MCF 10A (cell line): ENCODE results near the gene SERPINA1. TPM values are rescaled to one million over a fixed set of nuclear protein-coding genes. Genes with fewer than 3 reads are reported as not detected.

Source experiments
- Bru-seq: library from RNA; stranded (reverse); fragments of 400-500 nt; gene quantifications from one replicate; lab custom pipeline; 2021; lab: Mats Ljungman, UMichigan
- BruChase-seq, 2 experiments: library from RNA; stranded (reverse); fragments of 400-500 nt; gene quantifications; one replicate each; lab custom pipeline; 2021; lab: Mats Ljungman, UMichigan
- BruUV-seq: library from RNA; stranded (reverse); fragments of 400-500 nt; replicated peaks from 2 replicates; lab custom pipeline; 2021; lab: Mats Ljungman, UMichigan
- CTCF ChIA-PET: fragments of 300-600 bp; sonication (Branson Sonifier 250); formaldehyde crosslinking; extraction: SDS; loops from one replicate; lab custom pipeline; 2021; ENCODE audit warnings: antibody characterized with exemption, inconsistent platforms; lab: Yijun Ruan, JAX
- POLR2A ChIA-PET: fragments of 300-600, 350-650 bp; sonication (Branson Sonifier 250); formaldehyde crosslinking; extraction: SDS; loops from one replicate; lab custom pipeline; 2020; ENCODE audit warnings: antibody characterized with exemption, inconsistent platforms; lab: Yijun Ruan, JAX
- DNase-seq: peaks from one replicate; pipeline ENCODE4 v3.0.0-alpha.2; 2018; ENCODE audit not compliant: unreplicated experiment
- H3K27ac Mint-ChIP-seq: one replicate; pipeline ENCODE4 v1.8.0; 2022; ENCODE audit warnings: mild to moderate bottlenecking, low read depth, mixed read lengths; ENCODE audit not compliant: unreplicated experiment
- H3K27me3 Mint-ChIP-seq: one replicate; pipeline ENCODE4 v1.8.0; 2022; ENCODE audit warnings: mixed read lengths; ENCODE audit not compliant: insufficient read depth, unreplicated experiment
- H3K36me3 Mint-ChIP-seq: one replicate; pipeline ENCODE4 v1.8.0; 2022; ENCODE audit warnings: mild to moderate bottlenecking, moderate library complexity, mixed read lengths; ENCODE audit not compliant: insufficient read depth, unreplicated experiment
- H3K4me1 Mint-ChIP-seq: one replicate; pipeline ENCODE4 v1.8.0; 2022; ENCODE audit warnings: mixed read lengths; ENCODE audit not compliant: insufficient read depth, unreplicated experiment
- H3K4me3 Mint-ChIP-seq: one replicate; pipeline ENCODE4 v1.8.0; 2022; ENCODE audit warnings: mild to moderate bottlenecking, moderate library complexity, mixed read lengths; ENCODE audit not compliant: unreplicated experiment
- H3K9me3 Mint-ChIP-seq: one replicate; pipeline ENCODE4 v1.8.0; 2022; ENCODE audit warnings: mixed read lengths; ENCODE audit not compliant: unreplicated experiment
- intact Hi-C: fragments of 100-400 bp; cut with micrococcal nuclease; formaldehyde crosslinking; loops from 2 replicates; pipeline ENCODE4 v1.14.1; 2022
- long read RNA-seq: library from polyadenylated mRNA; stranded (forward); transcript quantifications from one replicate; pipeline ENCODE4 v2.0.0, GENCODE V29; 2022
- total RNA-seq: library from RNA; stranded (reverse); gene quantifications from 2 replicates; pipeline ENCODE4 v1.2.3, GENCODE V29; 2022
- TF ChIP-seq, protein P1 (sequence below): fragments of 200-600 bp; IDR thresholded peaks from one replicate; pipeline ENCODE4 v1.8.0; 2022; ENCODE audit warnings: antibody characterized with exemption, mild to moderate bottlenecking; ENCODE audit not compliant: unreplicated experiment

SERPINA1 gene
- total RNA-seq (38.1 and 42.5 TPM in 2 replicates), Bru-seq, nascent RNA (percentile 40 among the genes with signal in this experiment), BruChase-seq, experiment 1, labeled RNA remaining after a 6-hour chase (percentile 52 among the genes with signal in this experiment), BruChase-seq, experiment 2, labeled RNA remaining after a 2-hour chase (percentile 37 among the genes with signal in this experiment)
- long read RNA-seq, transcript SERPINA1-207 (5 exons, 3,144 nt) = minor isoform, 10 of 132 reads
- long read RNA-seq, transcript SERPINA1-202 (5 exons, 1,622 nt) = major isoform, 106 of 132 reads
- long read RNA-seq, partial matches to known transcripts = 10 of 132 reads
- long read RNA-seq, other reads (novel, unspliced or antisense) = 1 of 132 reads

DNA sequence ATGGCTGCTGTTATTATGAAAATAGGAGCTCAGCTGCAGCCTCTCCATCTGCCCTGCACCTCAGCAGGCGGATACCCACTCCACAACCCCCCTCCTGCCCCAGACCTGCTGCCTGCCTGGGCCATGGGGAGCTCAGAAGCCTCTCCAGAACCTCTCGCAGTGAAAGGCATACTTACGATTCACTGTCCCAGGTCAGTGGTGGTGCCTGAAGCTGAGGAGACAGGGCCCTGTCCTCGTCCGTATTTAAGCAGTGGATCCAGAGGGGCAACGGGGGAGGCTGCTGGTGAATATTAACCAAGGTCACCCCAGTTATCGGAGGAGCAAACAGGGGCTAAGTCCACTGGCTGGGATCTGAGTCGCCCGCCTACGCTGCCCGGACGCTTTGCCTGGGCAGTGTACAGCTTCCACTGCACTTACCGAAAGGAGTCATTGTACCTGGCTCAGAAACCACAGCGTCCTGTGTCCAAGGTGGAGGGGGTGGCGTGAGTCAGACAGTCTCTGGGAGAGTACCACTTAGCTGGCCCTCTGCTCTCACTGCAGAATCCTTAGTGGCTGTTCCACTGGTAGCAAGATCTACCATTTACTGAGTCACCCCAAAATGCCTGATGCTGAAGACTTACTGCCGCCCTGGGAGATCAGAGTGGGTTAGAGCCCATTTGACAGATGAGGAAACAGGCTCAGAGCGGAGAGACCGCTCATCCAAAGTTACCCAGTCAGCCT, at the start of gene SERPINA1:
Gene SERPINA1 (minus strand): TSS at position 219 of the 720 bp plus-strand sequence. CDS start 5,365 bp downstream, outside the sequence.
- Mint-ChIP-seq H3K4me1 (peaks cover 45% of the 10 kb centered on the region), H3K36me3 (no peaks in the 10 kb centered on the region), H3K27me3 (no peaks in the 10 kb centered on the region), H3K9me3 (no peaks in the 10 kb centered on the region), H3K4me3 (peak within 1 kb of the TSS; percentile 25), H3K27ac (peak within 1 kb of the TSS; percentile 66)
- POLR2A ChIA-PET = interaction anchor here (0.7 to 1.1 kb wide), 2 partner anchors 30 to 42 kb away, joined by 3 read pairs; no protein-coding TSS in a partner anchor
- DNase-seq = peak; percentile 91
- TF ChIP-seq, protein P1, sequence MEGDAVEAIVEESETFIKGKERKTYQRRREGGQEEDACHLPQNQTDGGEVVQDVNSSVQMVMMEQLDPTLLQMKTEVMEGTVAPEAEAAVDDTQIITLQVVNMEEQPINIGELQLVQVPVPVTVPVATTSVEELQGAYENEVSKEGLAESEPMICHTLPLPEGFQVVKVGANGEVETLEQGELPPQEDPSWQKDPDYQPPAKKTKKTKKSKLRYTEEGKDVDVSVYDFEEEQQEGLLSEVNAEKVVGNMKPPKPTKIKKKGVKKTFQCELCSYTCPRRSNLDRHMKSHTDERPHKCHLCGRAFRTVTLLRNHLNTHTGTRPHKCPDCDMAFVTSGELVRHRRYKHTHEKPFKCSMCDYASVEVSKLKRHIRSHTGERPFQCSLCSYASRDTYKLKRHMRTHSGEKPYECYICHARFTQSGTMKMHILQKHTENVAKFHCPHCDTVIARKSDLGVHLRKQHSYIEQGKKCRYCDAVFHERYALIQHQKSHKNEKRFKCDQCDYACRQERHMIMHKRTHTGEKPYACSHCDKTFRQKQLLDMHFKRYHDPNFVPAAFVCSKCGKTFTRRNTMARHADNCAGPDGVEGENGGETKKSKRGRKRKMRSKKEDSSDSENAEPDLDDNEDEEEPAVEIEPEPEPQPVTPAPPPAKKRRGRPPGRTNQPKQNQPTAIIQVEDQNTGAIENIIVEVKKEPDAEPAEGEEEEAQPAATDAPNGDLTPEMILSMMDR = no peak
- intact Hi-C loops = no loop called here
- CTCF ChIA-PET = interaction anchor here (0.7 to 1.4 kb wide), 3 partner anchors 14 to 252 kb away, joined by 3 to 5 read pairs (median 3); no protein-coding TSS in a partner anchor
- BruUV-seq = no TSS peak

DNA sequence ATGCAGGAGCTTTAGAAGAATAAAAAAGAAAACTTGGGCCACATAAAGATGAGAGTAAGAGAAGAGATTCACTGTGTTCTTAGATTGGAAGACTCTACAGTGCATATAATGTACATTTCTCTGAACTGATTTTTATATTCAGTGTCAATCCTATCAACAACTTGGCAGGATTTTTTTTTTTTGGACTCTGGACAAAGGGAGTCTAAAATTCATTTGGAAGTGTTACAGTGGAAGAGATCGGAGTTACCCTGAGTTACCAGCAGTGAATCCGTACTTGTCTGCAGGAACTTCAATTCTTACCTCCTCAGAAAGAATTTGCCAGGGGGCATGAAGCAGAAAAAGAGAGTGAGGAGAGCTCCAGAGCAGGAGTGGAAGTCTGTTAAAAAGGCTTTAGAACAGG, 40.2 kb upstream of the SERPINA1 start:
- ChIA-PET POLR2A (no interaction called here), CTCF (interaction anchor here (0.6 to 1.7 kb wide), 5 partner anchors 32 to 635 kb away, joined by 3 to 7 read pairs (median 4); no protein-coding TSS in a partner anchor)
- Mint-ChIP-seq H3K4me3 (no peak overlapping the region), H3K36me3 (no peaks in the 10 kb centered on the region), H3K9me3 (peaks cover 8% of the 10 kb centered on the region), H3K4me1 (no peaks in the 10 kb centered on the region), H3K27ac (no peak overlapping the region), H3K27me3 (no peaks in the 10 kb centered on the region)
- no peak for DNase-seq
- BruUV-seq = no TSS peak
- TF ChIP-seq, protein P1 = no peak
- intact Hi-C loops = no loop called here

DNA sequence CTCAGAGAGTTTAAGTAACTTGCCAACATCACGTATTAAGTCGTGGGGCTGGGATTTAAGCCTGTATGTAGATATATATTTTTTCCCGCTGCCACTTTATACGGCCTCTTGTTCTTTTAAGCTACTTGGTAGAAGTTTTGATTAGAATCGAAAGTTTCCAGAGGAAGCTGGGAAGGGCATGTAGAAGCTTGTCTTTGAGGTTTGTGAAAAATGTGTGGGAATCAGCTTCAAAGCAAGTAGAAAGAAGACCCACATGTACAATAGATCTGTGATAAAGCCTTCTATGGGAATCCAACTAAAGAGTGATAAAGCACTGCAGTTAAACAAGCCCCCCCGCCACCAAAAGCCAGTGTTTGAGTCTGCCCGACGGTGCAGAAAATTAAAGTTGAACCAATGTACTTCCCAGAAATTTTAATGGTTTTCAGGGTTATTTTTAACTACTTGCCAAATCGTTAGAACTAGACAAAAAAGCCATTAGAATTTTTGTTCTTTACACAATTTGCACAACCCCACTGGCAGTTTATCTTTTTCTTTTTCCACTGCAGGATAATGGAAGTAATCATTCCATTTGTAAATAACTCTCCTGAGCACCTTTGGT, 38.7 kb upstream of the SERPINA1 start:
- ChIA-PET CTCF (interaction anchor here (0.5 to 1.9 kb wide), 4 partner anchors 59 to 771 kb away, joined by 3 to 9 read pairs (median 4); no protein-coding TSS in a partner anchor), POLR2A (no interaction called here)
- Mint-ChIP-seq H3K4me1 (no peaks in the 10 kb centered on the region), H3K4me3 (no peak overlapping the region), H3K9me3 (peaks cover 8% of the 10 kb centered on the region), H3K27ac (no peak overlapping the region), H3K36me3 (no peaks in the 10 kb centered on the region), H3K27me3 (no peaks in the 10 kb centered on the region)
- TF ChIP-seq, protein P1 = no peak
- DNase-seq = no peak
- intact Hi-C loops = no loop called here
- no TSS peak for BruUV-seq
